Astrocyte of the spinal cord (primary cell): ENCODE data around the gene THOC6.

Experiments
- DNase-seq: peaks from one replicate; pipeline ENCODE4 v3.0.0; 2011; ENCODE audit warnings: low read depth, low spot score
- H3K4me3 ChIP-seq: 2 replicates; pipeline ENCODE4 v1.5.1; 2011; ENCODE audit warnings: low read depth, mild to moderate bottlenecking, low read length, moderate library complexity
- in situ Hi-C: cut with HindIII; loops from 2 replicates; pipeline ENCODE4 v1.10.0; 2017; ENCODE audit warnings: low sequenced_read_pairs
- TF ChIP-seq, protein P1 (sequence below): IDR thresholded peaks from 2 replicates; pipeline ENCODE4 v1.5.1; 2012; ENCODE audit warnings: low read depth, mild to moderate bottlenecking, low read length, inconsistent platforms

Gene THOC6

DNA sequence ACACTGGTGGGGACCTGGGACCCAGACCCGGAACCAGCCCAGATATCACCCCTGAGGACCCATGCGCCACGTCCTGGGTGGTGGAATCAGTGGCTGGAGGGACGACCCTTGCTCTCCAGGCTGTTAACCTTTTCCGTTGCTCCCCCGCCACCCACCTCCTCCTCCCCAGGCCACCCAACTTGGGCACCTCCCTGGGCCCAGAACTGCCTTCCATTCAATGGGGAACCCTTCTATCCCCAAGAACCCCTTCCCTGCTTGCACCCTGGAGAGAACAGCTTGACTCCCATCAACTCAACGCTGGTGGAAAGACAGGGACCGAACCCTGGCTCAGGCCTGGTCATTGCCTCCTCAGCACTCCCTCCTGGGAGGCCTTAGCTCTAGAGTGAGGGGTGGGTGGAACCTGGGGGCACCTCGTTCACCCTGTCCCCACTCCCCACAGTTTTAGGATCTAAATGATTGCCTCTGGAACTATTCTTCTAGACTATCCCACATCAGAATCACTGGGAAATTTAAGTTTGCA, 35.9 kb downstream of the THOC6 start:
- in situ Hi-C loops, result no loop called here
- no peak for DNase-seq
- TF ChIP-seq, protein P1, sequence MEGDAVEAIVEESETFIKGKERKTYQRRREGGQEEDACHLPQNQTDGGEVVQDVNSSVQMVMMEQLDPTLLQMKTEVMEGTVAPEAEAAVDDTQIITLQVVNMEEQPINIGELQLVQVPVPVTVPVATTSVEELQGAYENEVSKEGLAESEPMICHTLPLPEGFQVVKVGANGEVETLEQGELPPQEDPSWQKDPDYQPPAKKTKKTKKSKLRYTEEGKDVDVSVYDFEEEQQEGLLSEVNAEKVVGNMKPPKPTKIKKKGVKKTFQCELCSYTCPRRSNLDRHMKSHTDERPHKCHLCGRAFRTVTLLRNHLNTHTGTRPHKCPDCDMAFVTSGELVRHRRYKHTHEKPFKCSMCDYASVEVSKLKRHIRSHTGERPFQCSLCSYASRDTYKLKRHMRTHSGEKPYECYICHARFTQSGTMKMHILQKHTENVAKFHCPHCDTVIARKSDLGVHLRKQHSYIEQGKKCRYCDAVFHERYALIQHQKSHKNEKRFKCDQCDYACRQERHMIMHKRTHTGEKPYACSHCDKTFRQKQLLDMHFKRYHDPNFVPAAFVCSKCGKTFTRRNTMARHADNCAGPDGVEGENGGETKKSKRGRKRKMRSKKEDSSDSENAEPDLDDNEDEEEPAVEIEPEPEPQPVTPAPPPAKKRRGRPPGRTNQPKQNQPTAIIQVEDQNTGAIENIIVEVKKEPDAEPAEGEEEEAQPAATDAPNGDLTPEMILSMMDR, result no peak
- peak overlapping the region; percentile 34 for H3K4me3 ChIP-seq

DNA sequence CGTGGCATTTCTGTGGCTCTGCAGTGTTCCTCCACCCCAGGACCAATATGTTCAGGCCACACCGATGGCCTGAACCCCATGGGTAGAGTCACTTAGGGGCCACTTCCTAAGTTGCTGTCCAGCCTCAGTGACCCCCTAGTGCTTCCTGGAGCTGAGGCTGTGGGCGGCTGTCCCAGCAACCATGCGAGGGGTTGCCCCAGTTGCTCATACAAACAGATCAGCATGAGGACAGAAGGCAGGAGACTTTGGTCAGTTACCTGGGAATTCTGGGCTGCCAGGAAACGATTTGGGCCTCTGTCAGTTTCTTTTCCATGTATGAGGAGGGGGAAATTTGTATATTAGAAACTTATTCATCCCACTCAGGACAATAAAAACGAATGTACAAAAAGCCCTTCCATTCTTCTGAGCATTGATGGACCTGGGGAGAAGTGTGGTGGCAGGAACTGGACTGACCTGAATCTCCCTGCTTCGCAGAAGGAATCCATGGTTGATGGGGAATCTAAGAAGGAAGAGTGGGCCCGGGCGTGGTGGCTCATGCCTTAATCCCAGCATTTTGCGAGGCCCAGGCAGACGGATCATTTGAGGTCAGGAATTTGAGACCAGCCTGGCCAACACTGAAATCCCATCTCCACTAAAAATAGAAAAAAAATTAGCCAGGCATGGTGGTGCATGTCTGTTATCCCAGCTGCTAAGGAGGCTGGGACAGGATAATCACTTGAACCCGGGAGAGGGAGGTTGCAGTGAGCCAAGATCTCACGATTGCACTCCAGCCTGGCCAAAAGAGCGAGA, 36.7 kb downstream of the THOC6 start:
- TF ChIP-seq, protein P1, result no peak
- in situ Hi-C loops, result no loop called here
- no peak for DNase-seq

DNA sequence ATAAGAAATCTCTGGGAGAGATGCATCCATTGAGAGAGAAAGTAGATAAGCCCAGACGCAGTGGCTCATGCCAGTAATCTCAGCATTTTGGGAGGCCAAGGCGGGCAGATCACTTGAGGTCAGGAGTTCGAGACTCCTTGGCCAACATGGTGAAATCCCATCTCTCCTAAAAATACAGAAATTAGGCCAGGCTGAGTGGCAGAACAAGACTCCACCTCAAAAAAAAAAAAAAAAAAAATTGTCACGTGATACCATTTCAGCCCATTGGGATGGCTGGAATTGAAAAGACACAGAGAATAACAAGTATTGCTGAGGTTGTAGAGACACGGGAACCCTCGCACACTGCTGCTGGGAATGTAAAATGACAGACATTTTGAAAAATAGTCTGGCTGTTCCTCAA, 38.7 kb downstream of the THOC6 start:
- no peak for DNase-seq
- in situ Hi-C loops, result no loop called here
- TF ChIP-seq, protein P1, result no peak
- H3K4me3 ChIP-seq, result no peak overlapping the region

More for the DNA sequence above, 36.7 kb downstream of the THOC6 start:
- no peak overlapping the region for H3K4me3 ChIP-seq

DNA sequence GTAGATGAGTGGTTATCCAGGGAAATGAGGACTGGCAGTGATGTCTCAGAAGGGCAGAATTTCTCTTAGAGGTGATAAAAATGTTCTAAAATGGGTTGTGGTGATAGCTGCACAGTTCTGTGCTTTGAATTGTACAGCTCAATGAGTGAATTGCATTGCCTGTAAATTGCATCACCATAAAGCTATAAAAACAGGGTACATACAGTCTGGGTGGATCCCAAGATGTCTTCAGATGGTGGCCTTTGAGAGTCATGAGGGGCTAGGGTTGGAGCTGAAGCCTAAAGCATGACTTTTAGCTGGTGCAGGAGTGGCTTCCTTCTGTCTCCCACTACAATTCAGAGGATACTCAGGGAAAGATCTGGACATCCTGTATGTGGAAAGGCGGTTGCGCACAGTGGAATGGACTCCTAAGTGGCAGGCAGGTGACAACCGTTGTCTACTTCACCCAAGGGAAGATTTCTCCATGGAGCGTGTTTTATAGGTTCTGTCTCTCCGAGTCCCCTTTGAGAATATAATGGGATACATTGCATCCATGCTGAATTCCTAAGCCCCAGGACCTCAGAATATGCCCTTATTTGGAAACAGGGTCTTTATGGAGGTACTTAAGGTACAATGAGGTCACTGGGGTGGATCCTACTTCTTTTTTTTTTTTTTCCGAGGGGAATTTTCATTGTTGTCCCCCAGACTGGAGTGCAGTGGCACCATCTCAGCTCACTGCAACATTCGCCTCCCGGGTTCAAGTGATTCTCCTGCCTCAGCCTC, 40.0 kb downstream of the THOC6 start:
- TF ChIP-seq, protein P1, result no peak
- DNase-seq, result no peak
- in situ Hi-C loops, result no loop called here
- H3K4me3 ChIP-seq, result no peak overlapping the region

DNA sequence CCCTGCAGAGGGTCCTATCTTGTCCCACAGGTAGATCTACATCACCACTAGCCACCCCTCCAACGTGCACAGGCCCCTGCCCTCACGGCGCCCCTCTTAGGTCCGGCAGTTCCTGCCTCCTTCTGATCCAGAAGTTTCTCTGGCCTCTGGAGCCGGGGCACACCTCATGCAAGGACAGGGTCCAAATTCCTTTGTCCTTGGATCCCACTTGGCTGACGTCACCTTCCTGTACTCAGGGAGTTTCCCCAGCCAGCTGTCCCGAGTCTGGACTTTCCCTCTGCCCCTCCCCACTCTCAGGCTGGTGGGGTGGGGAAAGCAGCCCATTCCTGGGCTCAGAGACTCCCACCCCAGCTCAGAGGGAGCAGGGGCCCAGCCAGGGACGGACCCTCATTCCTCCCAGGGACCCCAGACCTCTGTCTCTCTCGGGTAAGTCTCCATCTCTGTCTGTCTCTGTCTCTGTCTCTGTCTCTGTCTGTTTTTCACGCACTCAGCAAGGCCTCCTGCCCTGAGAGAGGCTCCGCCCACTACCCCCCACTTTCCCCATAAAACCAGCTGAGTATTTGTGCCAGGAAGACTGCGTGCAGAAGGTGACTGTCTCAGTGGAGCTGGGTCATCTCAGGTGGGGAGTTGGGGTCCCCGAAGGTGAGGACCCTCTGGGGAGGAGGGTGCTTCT, 41.4 kb downstream of the THOC6 start, which contains the start of gene IL32:
TSS of gene IL32 (plus strand) at position 572 of the 673 bp plus-strand sequence. CDS start 172 bp downstream, outside the sequence.
- TF ChIP-seq, protein P1, result no peak
- DNase-seq, result peak; percentile 61
- in situ Hi-C loops, result no loop called here
- no peak within 1 kb of the TSS for H3K4me3 ChIP-seq
